ENCODE data around the gene GOLGA8G.
"Not testable (repeated sequence)": the region's sequence is repeated elsewhere in the genome, so short reads cannot be mapped to it uniquely, and the experiment has no call there.

GOLGA8G gene

GRCh38 chr15:28532954-28533353, at the start of gene GOLGA8G:
Gene GOLGA8G (minus strand): TSS chr15:28532971. CDS start chr15:28532909, 62 bp downstream.
- H3K4me3 Mint-ChIP-seq, H3K4me1 Mint-ChIP-seq: not testable (repeated sequence)

GRCh38 chr15:28573351-28573750, 40.6 kb upstream of the GOLGA8G start:
- H3K27ac Mint-ChIP-seq, H3K4me3 Mint-ChIP-seq, H3K4me1 Mint-ChIP-seq, H3K36me3 Mint-ChIP-seq, H3K9me3 Mint-ChIP-seq, H3K27me3 Mint-ChIP-seq: not testable (repeated sequence)

More at GRCh38 chr15:28532954-28533353, at the start of gene GOLGA8G:
- H3K27me3 Mint-ChIP-seq, H3K27ac Mint-ChIP-seq, H3K36me3 Mint-ChIP-seq, H3K9me3 Mint-ChIP-seq: not testable (repeated sequence)

GRCh38 chr15:28553268-28553667, 20.5 kb upstream of the GOLGA8G start, which contains the start of gene GOLGA6L25:
Gene GOLGA6L25 (plus strand): TSS chr15:28553568. CDS start chr15:28553629, 61 bp downstream.
- not testable (repeated sequence) for H3K4me3 Mint-ChIP-seq, H3K36me3 Mint-ChIP-seq, H3K27me3 Mint-ChIP-seq, H3K27ac Mint-ChIP-seq, H3K9me3 Mint-ChIP-seq, H3K4me1 Mint-ChIP-seq

DNA sequence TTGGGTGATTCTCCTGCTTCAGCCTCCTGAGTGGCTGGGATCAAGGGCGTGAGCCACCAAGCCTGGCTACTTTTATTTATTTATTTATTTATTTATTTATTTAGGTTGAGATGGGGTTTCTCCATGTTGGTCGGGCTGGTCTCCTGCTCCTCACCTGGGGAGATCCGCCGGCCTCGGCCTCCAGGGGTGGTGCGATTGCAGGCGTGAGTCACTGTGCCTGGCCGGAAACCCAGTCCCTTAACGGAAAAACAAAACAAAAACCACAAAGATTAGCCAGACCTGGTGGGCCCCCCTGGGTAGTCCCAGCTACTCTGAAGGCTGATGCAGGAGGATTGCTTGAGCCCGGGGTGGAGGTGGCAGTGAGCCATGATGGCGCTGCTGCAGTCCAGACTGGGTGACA, 17.6 kb downstream of the GOLGA8G start:
- H3K27ac Mint-ChIP-seq, H3K36me3 Mint-ChIP-seq, H3K9me3 Mint-ChIP-seq, H3K4me1 Mint-ChIP-seq, H3K27me3 Mint-ChIP-seq, H3K4me3 Mint-ChIP-seq: not testable (repeated sequence)

DNA sequence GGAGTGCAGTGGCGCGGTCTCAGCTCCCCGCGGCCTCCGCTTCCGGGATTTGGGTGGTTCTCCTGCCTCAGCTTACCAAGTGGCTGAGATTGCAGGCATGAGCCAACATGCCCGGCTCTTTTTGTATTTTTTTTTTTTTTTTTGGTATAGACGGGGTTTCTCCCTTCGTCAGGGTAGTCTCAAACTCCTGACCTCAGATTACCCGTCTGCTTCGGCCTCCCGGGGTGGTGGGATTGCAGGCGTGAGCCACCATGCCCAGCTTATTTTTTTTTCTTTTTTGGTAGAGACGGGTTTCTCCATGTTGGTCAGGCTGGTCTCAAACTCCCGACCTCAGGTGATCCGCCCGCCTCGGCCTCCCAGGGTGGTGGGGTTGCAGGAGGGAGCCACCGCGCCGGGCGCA, 18.6 kb downstream of the GOLGA8G start:
- H3K4me1 Mint-ChIP-seq, H3K4me3 Mint-ChIP-seq: not testable (repeated sequence)

GRCh38 chr15:28508217-28508889, 24.4 kb downstream of the GOLGA8G start:
- not testable (repeated sequence) for H3K27ac Mint-ChIP-seq, H3K9me3 Mint-ChIP-seq, H3K27me3 Mint-ChIP-seq, H3K4me3 Mint-ChIP-seq, H3K4me1 Mint-ChIP-seq, H3K36me3 Mint-ChIP-seq

More for the DNA sequence above, 18.6 kb downstream of the GOLGA8G start:
- H3K27ac Mint-ChIP-seq, H3K36me3 Mint-ChIP-seq, H3K9me3 Mint-ChIP-seq, H3K27me3 Mint-ChIP-seq: not testable (repeated sequence)

DNA sequence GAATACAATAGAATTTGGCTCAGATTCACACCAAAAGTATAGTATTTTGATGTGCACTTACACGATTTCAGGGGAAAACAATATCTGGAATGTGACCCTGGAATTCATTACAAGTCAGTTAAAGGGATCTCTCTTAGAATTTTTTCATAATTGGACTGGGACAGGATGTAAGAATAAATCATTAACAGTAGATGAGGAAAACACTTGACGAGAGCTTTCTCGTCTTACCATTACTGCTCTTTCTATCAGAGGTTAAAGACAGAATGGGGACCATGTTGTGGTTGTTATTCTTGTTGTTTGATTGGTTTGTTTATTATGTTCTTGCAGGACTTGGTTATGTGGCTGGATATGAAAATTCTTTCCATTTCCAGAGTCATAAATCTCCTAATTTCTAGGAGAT, 51.4 kb downstream of the GOLGA8G start:
- not testable (repeated sequence) for H3K4me1 Mint-ChIP-seq, H3K9me3 Mint-ChIP-seq

More for the DNA sequence above, 51.4 kb downstream of the GOLGA8G start:
- H3K4me3 Mint-ChIP-seq, H3K27me3 Mint-ChIP-seq, H3K36me3 Mint-ChIP-seq, H3K27ac Mint-ChIP-seq: not testable (repeated sequence)
